ENCODE measurements around the gene STK10. TPM values are rescaled to one million over a fixed set of nuclear protein-coding genes. Genes with fewer than 3 reads are reported as not detected.

STK10 gene
- total and polyA plus RNA-seq, 2 of the 8 experiments (the other 6 are each of a cell fraction or from before 2014, with no cell fraction given) = 10.5 to 21.4 TPM

GRCh38 chr5:172064358-172064757, 123.7 kb downstream of the STK10 start:
- H2AFZ ChIP-seq (ENCODE audit: low read length) = no peak overlapping the region
- no peak overlapping the region for H2AK5ac ChIP-seq (ENCODE audit: low read depth, low read length)
- no peak overlapping the region for H3K56ac ChIP-seq (replicated peaks; ENCODE audit: insufficient read length, low read depth, low read length)
- 97% methylated on average over 5 of the region's 5 CpGs; no CpG with 5 or more reads in 1 of the 2 experiments for WGBS, 2 experiments (ENCODE audit: extremely low coverage in 1 of 2, insufficient coverage in 1 of 2, insufficient read length in 1 of 2, insufficient replicate concordance in 2 of 2, low coverage in 1 of 2, low lambda C conversion rate in 2 of 2, missing lambda C conversion rate in 1 of 2)
- H2BK20ac ChIP-seq (ENCODE audit: low read length) = no peak overlapping the region
- no peak overlapping the region for H2BK120ac ChIP-seq (replicated peaks; ENCODE audit: low read depth, low read length)
- no peak overlapping the region for H3K9ac ChIP-seq (replicated peaks in 1 of 4; ENCODE audit: extremely low read depth in 1 of 4, low read depth in 3 of 4, low read length in 3 of 4)
- no peak overlapping the region for H4K91ac ChIP-seq (replicated peaks; ENCODE audit: insufficient read length, low read length)
- no peak overlapping the region for H4K5ac ChIP-seq (ENCODE audit: insufficient read length, low read depth, low read length)
- no peak overlapping the region for H3K4me3 ChIP-seq (ENCODE audit: extremely low read depth in 1 of 4, insufficient read depth in 2 of 4, low read depth in 3 of 4, low read length in 4 of 4)
- no peak overlapping the region for H3K27ac ChIP-seq (ENCODE audit: low read depth, low read length)
- no peaks in the 10 kb centered on the region for H3K9me3 ChIP-seq (ENCODE audit: insufficient read depth in 2 of 2, low read depth in 1 of 2, low read length in 1 of 2)
- no peak for FAIRE-seq
- no peak overlapping the region for H2BK5ac ChIP-seq (ENCODE audit: low read depth, low read length)
- ChIA-PET POLR2A (ENCODE audit: partially characterized antibody) (interaction anchor here (0.9 kb wide), 1 partner anchor 9 kb away, joined by 3 read pairs; no protein-coding TSS in a partner anchor), CTCF (ENCODE audit: partially characterized antibody) (interaction anchor here (0.6 to 2.7 kb wide), 6 partner anchors 10 to 152 kb away, joined by 3 to 11 read pairs (median 4); no protein-coding TSS in a partner anchor)
- no peak overlapping the region for H3K18ac ChIP-seq (ENCODE audit: extremely low read depth, low read length)
- H3K27me3 ChIP-seq (replicated peaks in 1 of 4; ENCODE audit: control insufficient read depth in 3 of 4, extremely low read depth in 1 of 4, insufficient read depth in 3 of 4, low read length in 3 of 4) = no peaks in the 10 kb centered on the region
- H4K8ac ChIP-seq (ENCODE audit: extremely low read depth, insufficient read depth, low read length) = no peak overlapping the region
- H3K36me3 ChIP-seq (ENCODE audit: control insufficient read depth in 2 of 4, insufficient read depth in 4 of 4, low read length in 3 of 4) = peaks cover 0 to 5% (median under 1%) of the 10 kb centered on the region in 4 experiments; a peak in 2 of 8 replicates
- H4K20me1 ChIP-seq (replicated peaks in 1 of 2; ENCODE audit: control insufficient read depth in 1 of 2, insufficient read depth in 2 of 2, low read length in 2 of 2) = no peaks in the 10 kb centered on the region
- no peak for DNase-seq (ENCODE audit: low read depth in 1 of 2, low spot score in 2 of 2)
- H3K23me2 ChIP-seq (ENCODE audit: low read depth, low read length) = no peaks in the 10 kb centered on the region
- no peaks in the 10 kb centered on the region for H3K79me1 ChIP-seq (ENCODE audit: low read depth, low read length)
- no peak overlapping the region for H3K4me2 ChIP-seq (ENCODE audit: insufficient read depth in 1 of 2, low read depth in 2 of 2, low read length in 2 of 2)
- H3K23ac ChIP-seq (ENCODE audit: insufficient read length) = no peak overlapping the region
- no peak overlapping the region for H2BK15ac ChIP-seq (ENCODE audit: low read length)
- peaks cover 0 to 5% (median 0%) of the 10 kb centered on the region in 4 experiments; a peak in 4 of 7 replicates for H3K4me1 ChIP-seq (replicated peaks in 1 of 4; ENCODE audit: control insufficient read depth in 3 of 4, insufficient read depth in 4 of 4, low read length in 3 of 4)
- H3K79me2 ChIP-seq (ENCODE audit: control insufficient read depth in 1 of 2, insufficient read depth in 2 of 2, low read length in 2 of 2) = no peaks in the 10 kb centered on the region
- H3K14ac ChIP-seq (ENCODE audit: insufficient read length) = no peak overlapping the region
- no peak overlapping the region for H3K4ac ChIP-seq (replicated peaks; ENCODE audit: insufficient read length, low read depth, low read length)
- TF ChIP-seq TAF7 (optimal IDR thresholded peaks at IDR 0.05; ENCODE audit: borderline replicate concordance, low read depth, low read length) (no peak), CHD2 (IDR thresholded peaks at IDR 0.05; ENCODE audit: low read length) (no peak), NANOG (IDR thresholded peaks at IDR 0.05; ENCODE audit: insufficient read depth, low read depth, low read length, poor library complexity, severe bottlenecking) (no peak), POLR2A (IDR thresholded peaks at IDR 0.05; ENCODE audit: control extremely low read depth in 1 of 2, low read depth in 2 of 2, low read length in 2 of 2) (no peak), SAP30 (IDR thresholded peaks at IDR 0.05; ENCODE audit: insufficient read depth, insufficient replicate concordance, low read length) (no peak), BACH1 (IDR thresholded peaks at IDR 0.05; ENCODE audit: low read length) (no peak), E2F6 (IDR thresholded peaks at IDR 0.05) (no peak), JUN (IDR thresholded peaks at IDR 0.05; ENCODE audit: low read depth, low read length) (no peak), BRCA1 (IDR thresholded peaks at IDR 0.05; ENCODE audit: low read depth, low read length) (no peak), SUZ12 (IDR thresholded peaks at IDR 0.05; ENCODE audit: low read length) (no peak), KDM4A (IDR thresholded peaks at IDR 0.05; ENCODE audit: low read depth, low read length, severe bottlenecking) (no peak)
- H2BK12ac ChIP-seq (ENCODE audit: low read depth, low read length) = no peak overlapping the region

Data from H1 (cell line).